Right renal cortex interstitium (tissue), 3 donors: Measurements from ENCODE around the gene TBCK. TPM values are rescaled to one million over a fixed set of nuclear protein-coding genes. Genes with fewer than 3 reads are reported as not detected.

Experiments
- DNase-seq, 3 donors: peaks; one replicate each; pipeline ENCODE4 v3.0.0-alpha.2; 2013; ENCODE audit warnings: low read depth in 3 of 3, low spot score in 2 of 3
- polyA plus RNA-seq, 3 donors: library from polyadenylated mRNA; unstranded; fragments of 120-200 nt; gene quantifications; one replicate each; pipeline ENCODE4 v1.2.1, GENCODE V29; 2013; ENCODE audit not compliant: insufficient read length in 3 of 3

TBCK gene
- polyA plus RNA-seq, 3 donors, result 56.0 to 63.6 (median 58.7) TPM

- no peak for DNase-seq
Observed at GRCh38 chr4:106291678-106292077, 24.3 kb downstream of the TBCK start.

- no peak for DNase-seq
Observed at GRCh38 chr4:106289737-106290136, 26.3 kb downstream of the TBCK start.

- no peak for DNase-seq
Observed at GRCh38 chr4:106287353-106287969, 28.5 kb downstream of the TBCK start.

GRCh38 chr4:106286611-106287010 is 29.4 kb downstream of the TBCK start:
- DNase-seq, result no peak

GRCh38 chr4:106284227-106284626 is 31.8 kb downstream of the TBCK start:
- DNase-seq, result no peak

- no peak for DNase-seq
Observed at GRCh38 chr4:106277140-106277675, 38.8 kb downstream of the TBCK start.

GRCh38 chr4:106273831-106274230 is 42.2 kb downstream of the TBCK start:
- no peak for DNase-seq

- DNase-seq, result no peak
Observed at GRCh38 chr4:106270736-106271135, 45.3 kb downstream of the TBCK start.

- no peak for DNase-seq
Observed at GRCh38 chr4:106269711-106270110, 46.3 kb downstream of the TBCK start.

GRCh38 chr4:106268786-106269185 is 47.2 kb downstream of the TBCK start:
- no peak for DNase-seq

GRCh38 chr4:106266201-106266600 is 49.8 kb downstream of the TBCK start:
- peak in 1 of 3 donors; percentile 4 for DNase-seq

- no peak for DNase-seq
Observed at GRCh38 chr4:106264331-106264728, 51.7 kb downstream of the TBCK start.

- DNase-seq, result no peak
Observed at GRCh38 chr4:106263594-106264330, 52.2 kb downstream of the TBCK start.

GRCh38 chr4:106261980-106262379 is 54.0 kb downstream of the TBCK start:
- DNase-seq, result no peak

GRCh38 chr4:106258145-106259045 is 57.6 kb downstream of the TBCK start:
- no peak for DNase-seq

- no peak for DNase-seq
Observed at GRCh38 chr4:106256190-106256589, 59.8 kb downstream of the TBCK start.

GRCh38 chr4:106255195-106255594 is 60.8 kb downstream of the TBCK start:
- no peak for DNase-seq

GRCh38 chr4:106253364-106254129 is 62.5 kb downstream of the TBCK start:
- no peak for DNase-seq

GRCh38 chr4:106247600-106247999 is 68.4 kb downstream of the TBCK start:
- DNase-seq, result no peak

- DNase-seq, result no peak
Observed at GRCh38 chr4:106246441-106246840, 69.6 kb downstream of the TBCK start.
